Prostate gland (tissue), 2 donors: ENCODE measurements around the gene GNG2.

Experiments used
- CTCF ChIP-seq, 4 experiments: fragments of 200-600 bp in 2 of 4; fragments of 450-650 bp in 2 of 4; sonication (generic) in 2 of 4; IDR thresholded peaks; 1 replicate in 3 of 4; 2 replicates in 1 of 4; pipeline ENCODE4 v1.5.1; 2016 to 2019; ENCODE audit warnings: antibody characterized with exemption in 4 of 4, mild to moderate bottlenecking in 2 of 4, moderate library complexity in 2 of 4
- POLR2A ChIP-seq: fragments of 450-650 bp; IDR thresholded peaks from one replicate; pipeline ENCODE4 v1.6.1; 2016; ENCODE audit warnings: antibody characterized with exemption, mild to moderate bottlenecking
- POLR2AphosphoS5 ChIP-seq: sonication (generic); formaldehyde crosslinking; IDR thresholded peaks from one replicate; pipeline ENCODE4 v1.6.1; 2017; ENCODE audit warnings: antibody characterized with exemption

- TF ChIP-seq CTCF (IDR thresholded peaks at IDR 0.05) (no peak), POLR2AphosphoS5 (no peak), POLR2A (no peak)
Measured at GRCh38 chr14:51933191-51933590, 72.8 kb downstream of the GNG2 start.
